Measurements from ENCODE around the gene COL4A2.

GRCh38 chr13:110442930-110443621 is 136.0 kb downstream of the COL4A2 start:
- no peak for TF ChIP-seq CTCF (IDR thresholded peaks at IDR 0.05; ENCODE audit: insufficient read depth, low read depth, low read length)
- no peak for TF ChIP-seq EZH2 (IDR thresholded peaks at IDR 0.05; ENCODE audit: insufficient read depth, low read length)

All from astrocyte (in vitro differentiated cells and primary cell).